ENCODE measurements around the gene CD38.

CD38 gene

DNA sequence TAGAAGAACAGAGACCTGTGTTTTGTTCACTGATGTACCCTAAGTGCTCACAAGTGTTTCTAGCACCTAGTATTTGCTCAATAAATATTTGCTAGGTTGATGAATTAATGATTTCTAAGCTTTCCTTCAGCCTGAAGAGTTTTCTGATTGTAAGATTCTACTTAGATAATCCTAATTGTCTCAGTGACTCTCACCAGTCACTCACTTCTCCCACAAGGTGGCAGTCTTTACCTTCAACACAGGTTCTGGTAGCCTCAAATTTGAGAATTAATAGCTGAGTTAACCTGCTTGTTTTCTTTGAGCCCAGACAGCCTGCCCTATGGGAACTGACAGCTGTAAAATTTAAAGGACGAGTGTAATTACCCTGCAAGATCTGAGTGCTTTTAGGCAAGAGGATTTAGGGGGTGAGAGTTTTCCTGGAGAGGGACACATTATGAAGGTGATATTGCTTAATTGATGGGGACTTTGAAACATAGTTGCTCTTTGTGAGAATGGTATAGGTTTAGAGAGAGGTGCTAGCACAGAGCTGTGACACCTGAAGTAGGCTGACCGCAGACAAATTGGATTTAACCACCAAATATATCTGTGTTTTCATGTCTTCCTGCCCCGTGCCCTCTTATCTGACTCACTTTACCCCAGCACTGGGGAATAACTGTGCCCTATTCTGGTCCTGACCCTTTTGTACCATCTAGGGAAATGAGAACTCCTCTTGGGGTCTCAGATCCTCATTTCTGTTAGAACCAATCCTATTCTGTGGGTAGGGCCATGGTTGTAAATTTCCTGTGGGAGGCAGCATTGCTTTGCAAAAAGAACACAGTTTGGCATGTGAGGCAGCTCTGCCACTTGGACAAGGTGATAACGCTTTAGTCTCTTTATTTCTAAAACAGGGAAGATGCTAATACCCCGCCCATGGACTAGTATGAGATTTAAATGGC, 27.7 kb downstream of the CD38 start:
- POLR2A ChIA-PET = no interaction called here
- TF ChIP-seq, protein P1, sequence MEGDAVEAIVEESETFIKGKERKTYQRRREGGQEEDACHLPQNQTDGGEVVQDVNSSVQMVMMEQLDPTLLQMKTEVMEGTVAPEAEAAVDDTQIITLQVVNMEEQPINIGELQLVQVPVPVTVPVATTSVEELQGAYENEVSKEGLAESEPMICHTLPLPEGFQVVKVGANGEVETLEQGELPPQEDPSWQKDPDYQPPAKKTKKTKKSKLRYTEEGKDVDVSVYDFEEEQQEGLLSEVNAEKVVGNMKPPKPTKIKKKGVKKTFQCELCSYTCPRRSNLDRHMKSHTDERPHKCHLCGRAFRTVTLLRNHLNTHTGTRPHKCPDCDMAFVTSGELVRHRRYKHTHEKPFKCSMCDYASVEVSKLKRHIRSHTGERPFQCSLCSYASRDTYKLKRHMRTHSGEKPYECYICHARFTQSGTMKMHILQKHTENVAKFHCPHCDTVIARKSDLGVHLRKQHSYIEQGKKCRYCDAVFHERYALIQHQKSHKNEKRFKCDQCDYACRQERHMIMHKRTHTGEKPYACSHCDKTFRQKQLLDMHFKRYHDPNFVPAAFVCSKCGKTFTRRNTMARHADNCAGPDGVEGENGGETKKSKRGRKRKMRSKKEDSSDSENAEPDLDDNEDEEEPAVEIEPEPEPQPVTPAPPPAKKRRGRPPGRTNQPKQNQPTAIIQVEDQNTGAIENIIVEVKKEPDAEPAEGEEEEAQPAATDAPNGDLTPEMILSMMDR (IDR thresholded peaks at IDR 0.05; ENCODE audit: control extremely low read depth, extremely low read depth, low read depth, missing control alignments) = peak; percentile 76
- CTCF ChIA-PET = interaction anchor here (0.6 to 7.2 kb wide), 45 partner anchors 8 to 553 kb away, joined by 3 to 95 read pairs (median 4); partner anchors contain the start of gene FGFBP2
- DNase-seq (ENCODE audit: extremely low spot score) = no peak

DNA sequence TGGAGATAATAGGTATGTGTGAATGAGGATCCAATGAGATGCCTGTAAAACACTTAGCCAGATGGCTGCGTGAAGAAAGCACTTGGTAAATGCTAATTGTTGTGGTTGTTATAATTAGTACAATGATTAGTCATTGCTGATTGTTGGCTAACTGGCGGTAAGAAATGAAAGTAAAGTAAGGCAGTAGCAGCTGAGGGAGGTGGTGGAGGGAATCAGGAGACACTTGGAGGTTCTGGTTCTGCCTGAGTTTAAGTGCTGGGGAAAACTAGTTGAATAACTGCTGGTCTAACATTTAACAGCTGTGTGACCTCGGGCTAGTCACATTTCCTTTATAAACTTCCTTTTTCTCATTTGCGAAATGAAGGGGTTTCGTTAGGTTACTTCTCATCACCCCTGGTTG, 30.9 kb downstream of the CD38 start:
- CTCF ChIA-PET = interaction anchor here (0.8 to 7.2 kb wide), 9 partner anchors 9 to 189 kb away, joined by 3 to 95 read pairs (median 6); no protein-coding TSS in a partner anchor
- TF ChIP-seq, protein P1 (IDR thresholded peaks at IDR 0.05; ENCODE audit: control extremely low read depth, extremely low read depth, low read depth, missing control alignments) = no peak
- POLR2A ChIA-PET = no interaction called here
- peak; percentile 50 for DNase-seq (ENCODE audit: extremely low spot score)

DNA sequence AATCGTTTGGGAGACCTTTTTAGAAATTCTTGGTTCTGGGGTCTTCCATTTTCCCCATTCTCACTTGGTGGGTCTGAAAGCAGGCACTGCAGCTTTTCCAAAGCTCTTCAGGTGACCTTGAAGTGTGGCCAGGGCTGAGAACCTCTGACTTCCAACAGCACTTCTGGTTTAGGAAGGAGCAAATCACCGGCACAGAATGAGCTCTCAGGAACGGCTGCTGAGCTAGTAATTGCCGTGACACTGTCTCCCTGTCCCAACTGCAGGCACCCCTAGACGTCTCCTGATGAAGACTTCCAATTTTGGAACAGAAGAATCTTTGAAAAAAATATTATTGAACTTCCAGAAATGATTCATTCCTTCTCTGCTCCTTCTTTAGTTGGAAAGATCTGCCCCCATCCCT, 31.3 kb downstream of the CD38 start:
- no peak for DNase-seq (ENCODE audit: extremely low spot score)
- CTCF ChIA-PET = interaction anchor here (0.8 to 7.2 kb wide), 7 partner anchors 10 to 189 kb away, joined by 3 to 95 read pairs (median 5); no protein-coding TSS in a partner anchor
- TF ChIP-seq, protein P1 (IDR thresholded peaks at IDR 0.05; ENCODE audit: control extremely low read depth, extremely low read depth, low read depth, missing control alignments) = no peak
- POLR2A ChIA-PET = no interaction called here

DNA sequence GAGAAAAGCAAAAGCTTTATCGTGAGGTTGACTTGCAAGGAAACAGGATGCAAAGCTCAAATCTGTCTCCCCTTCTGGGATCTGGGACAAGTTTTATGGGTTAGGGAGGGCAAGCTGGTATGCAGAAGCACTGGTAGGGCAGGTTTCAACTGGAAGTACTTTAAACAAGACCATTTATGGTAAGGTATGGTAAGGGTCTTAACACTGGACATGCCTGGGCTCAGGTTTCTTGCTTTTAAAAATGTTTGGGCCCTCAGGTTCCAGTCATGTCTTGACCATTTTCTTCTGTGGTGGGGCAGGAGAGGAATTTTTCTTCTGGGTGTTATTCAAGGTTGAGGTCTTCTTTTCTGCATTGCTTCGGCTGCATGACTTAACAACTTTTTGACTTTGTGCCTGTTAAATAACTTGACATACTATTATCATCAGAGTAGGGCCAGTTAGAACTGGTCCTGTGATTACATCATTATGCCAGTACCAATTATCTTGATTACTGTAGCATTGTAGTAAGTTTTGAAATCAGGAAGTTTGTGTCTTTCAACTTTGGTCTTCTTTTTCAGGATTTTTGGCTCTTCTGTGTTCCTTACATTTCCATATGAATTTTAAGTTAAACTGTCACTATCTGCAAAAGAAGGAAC, 33.7 kb downstream of the CD38 start:
- DNase-seq (ENCODE audit: extremely low spot score) = no peak
- TF ChIP-seq, protein P1 (IDR thresholded peaks at IDR 0.05; ENCODE audit: control extremely low read depth, extremely low read depth, low read depth, missing control alignments) = no peak
- ChIA-PET POLR2A (no interaction called here), CTCF (interaction anchor here (0.9 to 7.2 kb wide), 2 partner anchors 71 to 144 kb away, joined by 3 to 51 read pairs; no protein-coding TSS in a partner anchor)

DNA sequence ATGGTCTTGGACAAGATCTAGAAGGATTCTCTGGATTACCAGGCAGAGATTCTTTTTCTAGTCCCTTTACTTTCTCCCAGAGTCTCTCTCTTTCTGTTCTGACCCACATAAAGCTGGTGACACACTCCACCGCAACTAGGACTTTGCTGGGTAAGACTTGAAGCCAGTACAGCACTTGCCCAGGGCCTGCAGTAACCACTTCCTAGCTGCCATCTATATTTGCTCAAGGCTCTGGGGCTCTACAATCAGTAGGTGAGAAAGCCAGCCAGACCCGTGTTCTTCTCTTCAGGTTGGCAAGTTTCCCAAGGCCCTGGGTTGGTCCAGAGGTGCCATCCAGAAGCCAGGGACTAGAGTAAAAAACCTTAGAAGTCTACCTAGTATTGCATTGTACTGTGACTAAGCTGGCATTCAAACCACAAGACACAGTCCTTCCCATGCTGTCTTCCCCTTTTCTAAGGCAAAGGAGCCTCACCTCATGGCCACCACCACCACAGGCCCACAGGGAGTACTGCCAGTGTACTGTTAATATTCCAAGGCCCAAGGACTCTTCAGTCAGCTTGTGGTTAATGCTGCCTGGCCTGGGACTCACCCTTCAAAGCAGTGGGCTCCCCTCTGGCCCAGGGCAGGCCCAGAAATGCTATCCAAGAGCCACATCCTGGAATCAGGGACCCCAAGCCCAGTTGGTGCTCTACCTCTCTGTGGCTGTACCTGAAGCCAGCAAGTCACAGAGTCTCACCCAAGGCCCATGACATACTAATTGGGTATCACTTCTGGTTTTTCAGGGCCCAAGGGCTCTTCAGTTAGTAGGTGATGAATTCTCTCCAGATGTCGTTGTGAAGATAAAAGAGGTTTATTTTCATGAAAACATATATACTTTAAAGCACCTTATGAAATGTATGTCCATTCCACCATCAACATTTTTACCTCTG, 54.7 kb downstream of the CD38 start:
- TF ChIP-seq, protein P1 (IDR thresholded peaks at IDR 0.05; ENCODE audit: control extremely low read depth, extremely low read depth, low read depth, missing control alignments) = no peak
- POLR2A ChIA-PET = no interaction called here
- CTCF ChIA-PET = no interaction called here
- no peak for DNase-seq (ENCODE audit: extremely low spot score)
